PFSK-1 (cell line): ENCODE measurements around the gene CCDC51.

Source experiments
- REST ChIP-seq, 2 experiments: IDR thresholded peaks; 2 replicates each; pipeline versions ENCODE4 v1.6.1 to v1.8.0; 2011 to 2012; ENCODE audit warnings: low read depth in 2 of 2, low read length in 2 of 2, control low read depth in 1 of 2, inconsistent platforms in 1 of 2, mild to moderate bottlenecking in 1 of 2, moderate library complexity in 1 of 2; ENCODE audit not compliant: insufficient read depth in 1 of 2
- TAF1 ChIP-seq: IDR thresholded peaks from 2 replicates; pipeline ENCODE4 v1.6.1; 2012; ENCODE audit warnings: low read length, control low read depth, borderline replicate concordance; ENCODE audit not compliant: insufficient read depth

GRCh38 chr3:48418651-48419050 is 21.3 kb downstream of the CCDC51 start:
- TF ChIP-seq TAF1 (no peak), REST (IDR thresholded peaks at IDR 0.05; ENCODE audit: insufficient read depth in 1 of 2, low read depth in 2 of 2, low read length in 2 of 2) (no peak)
